GM19395 (cell line): ENCODE measurements around the gene SYNPR.

Source experiments
- ATAC-seq: cut with Tn5 transposase; IDR thresholded peaks from one replicate; pipeline ENCODE4 v1.9.1; 2021; ENCODE audit warnings: mild to moderate bottlenecking, moderate library complexity; ENCODE audit not compliant: unreplicated experiment

The SYNPR gene

GRCh38 chr3:63528325-63529000 is 250.4 kb downstream of the SYNPR start:
- ATAC-seq: no peak

GRCh38 chr3:63532521-63532920 is 254.4 kb downstream of the SYNPR start:
- ATAC-seq: no peak

- no peak for ATAC-seq
Measured at GRCh38 chr3:63538919-63539318, 260.8 kb downstream of the SYNPR start.

GRCh38 chr3:63555767-63556166 is 277.7 kb downstream of the SYNPR start:
- no peak for ATAC-seq

GRCh38 chr3:63556401-63556800 is 278.3 kb downstream of the SYNPR start:
- no peak for ATAC-seq

GRCh38 chr3:63557912-63558311 is 279.8 kb downstream of the SYNPR start:
- ATAC-seq: peak; percentile 84

GRCh38 chr3:63559884-63560283 is 281.8 kb downstream of the SYNPR start:
- no peak for ATAC-seq

- ATAC-seq: no peak
Measured at GRCh38 chr3:63561879-63562278, 283.8 kb downstream of the SYNPR start.

- ATAC-seq: no peak
Measured at GRCh38 chr3:63562323-63562722, 284.2 kb downstream of the SYNPR start.

GRCh38 chr3:63563572-63563971 is 285.5 kb downstream of the SYNPR start:
- no peak for ATAC-seq

- no peak for ATAC-seq
Measured at GRCh38 chr3:63565220-63565619, 287.1 kb downstream of the SYNPR start.

- ATAC-seq: no peak
Measured at GRCh38 chr3:63571682-63572081, 293.6 kb downstream of the SYNPR start.

- ATAC-seq: no peak
Measured at GRCh38 chr3:63576846-63577245, 298.7 kb downstream of the SYNPR start.

GRCh38 chr3:63578858-63579257 is 300.8 kb downstream of the SYNPR start:
- ATAC-seq: no peak

- ATAC-seq: no peak
Measured at GRCh38 chr3:63580151-63580550, 302.0 kb downstream of the SYNPR start.

- no peak for ATAC-seq
Measured at GRCh38 chr3:63582943-63583500, 304.9 kb downstream of the SYNPR start.

GRCh38 chr3:63584681-63585080 is 306.6 kb downstream of the SYNPR start:
- ATAC-seq: no peak

GRCh38 chr3:63585927-63586326 is 307.8 kb downstream of the SYNPR start:
- no peak for ATAC-seq

- ATAC-seq: no peak
Measured at GRCh38 chr3:63588895-63589294, 310.8 kb downstream of the SYNPR start.

- no peak for ATAC-seq
Measured at GRCh38 chr3:63593779-63594178, 315.7 kb downstream of the SYNPR start.

- ATAC-seq: no peak
Measured at GRCh38 chr3:63595221-63595620, 317.1 kb downstream of the SYNPR start.

GRCh38 chr3:63597019-63597418 is 318.9 kb downstream of the SYNPR start:
- ATAC-seq: no peak

- no peak for ATAC-seq
Measured at GRCh38 chr3:63607716-63608115, 329.6 kb downstream of the SYNPR start.
